Activated T-cell treated with anti-CD3 and anti-CD28 coated beads, Interleukin-2, amount 50 U/mL, for 72 hours (primary cell): Measurements from ENCODE around the gene EXOC4. TPM values are rescaled to one million over a fixed set of nuclear protein-coding genes. Genes with fewer than 3 reads are reported as not detected.
A peak's percentile ranks its signal among the peaks of the same experiment; 100 is the strongest.

Experiments
- ATAC-seq, 2 donors: fragments of 150-1000 bp; cut with Tn5 transposase; replicated peaks in 1 of 2; 2 replicates each; pipeline ENCODE4 v1.10.0; 2021; ENCODE audit warnings: moderate library complexity in 2 of 2, mild to moderate bottlenecking in 1 of 2
- DNase-seq, 2 donors: peaks; one replicate each; pipeline ENCODE4 v3.0.0; 2021 to 2022; ENCODE audit warnings: mixed read lengths in 1 of 2
- H3K27ac Mint-ChIP-seq: one replicate; pipeline ENCODE4 v1.8.0; 2022; ENCODE audit warnings: mild to moderate bottlenecking, moderate library complexity, mixed read lengths
- H3K27me3 Mint-ChIP-seq: one replicate; pipeline ENCODE4 v1.8.0; 2022; ENCODE audit warnings: low read depth, mixed read lengths
- H3K36me3 Mint-ChIP-seq, 2 donors: one replicate each; pipeline ENCODE4 v1.8.0; 2022; ENCODE audit warnings: mixed read lengths in 2 of 2, mild to moderate bottlenecking in 1 of 2; ENCODE audit not compliant: insufficient read depth in 2 of 2
- H3K4me1 Mint-ChIP-seq: one replicate; pipeline ENCODE4 v1.8.0; 2022; ENCODE audit warnings: low read depth, mixed read lengths
- H3K4me3 Mint-ChIP-seq, 2 donors: one replicate each; pipeline ENCODE4 v1.8.0; 2022; ENCODE audit warnings: mild to moderate bottlenecking in 2 of 2, mixed read lengths in 2 of 2, moderate library complexity in 2 of 2
- H3K9me3 Mint-ChIP-seq, 2 donors: one replicate each; pipeline ENCODE4 v1.8.0; 2022; ENCODE audit warnings: mixed read lengths in 2 of 2
- total RNA-seq, 2 donors: library from RNA; stranded (reverse); gene quantifications; one replicate each; pipeline ENCODE4 v1.2.3, GENCODE V29; 2022

Gene EXOC4
- total RNA-seq, 2 donors from 2014 or later = 74.1 to 76.3 TPM

GRCh38 chr7:133829336-133829897, 576.5 kb downstream of the EXOC4 start:
- H3K4me1 Mint-ChIP-seq = peaks cover 3% of the 10 kb centered on the region
- peaks cover 2% of the 10 kb centered on the region in 2 donors for H3K9me3 Mint-ChIP-seq
- ATAC-seq = no peak
- no peak overlapping the region for H3K27ac Mint-ChIP-seq
- H3K4me3 Mint-ChIP-seq = no peak overlapping the region
- H3K27me3 Mint-ChIP-seq = no peaks in the 10 kb centered on the region
- no peak for DNase-seq
- peaks cover 2 to 13% of the 10 kb centered on the region in 2 donors for H3K36me3 Mint-ChIP-seq

GRCh38 chr7:133830081-133830480, 577.2 kb downstream of the EXOC4 start:
- H3K36me3 Mint-ChIP-seq = peaks cover 2 to 13% of the 10 kb centered on the region in 2 donors
- no peak for ATAC-seq
- no peaks in the 10 kb centered on the region for H3K27me3 Mint-ChIP-seq
- no peak for DNase-seq
- no peak overlapping the region for H3K27ac Mint-ChIP-seq
- H3K4me3 Mint-ChIP-seq = no peak overlapping the region
- H3K9me3 Mint-ChIP-seq = peaks cover 2% of the 10 kb centered on the region in 2 donors
- no peaks in the 10 kb centered on the region for H3K4me1 Mint-ChIP-seq

GRCh38 chr7:133836666-133837065, 583.8 kb downstream of the EXOC4 start:
- ATAC-seq (no peak), DNase-seq (no peak)
- Mint-ChIP-seq H3K4me1 (no peaks in the 10 kb centered on the region), H3K27ac (no peak overlapping the region), H3K27me3 (no peaks in the 10 kb centered on the region), H3K36me3 (peaks cover 4 to 5% of the 10 kb centered on the region in 2 donors), H3K4me3 (no peak overlapping the region), H3K9me3 (peaks cover 2% of the 10 kb centered on the region in 2 donors)

- H3K9me3 Mint-ChIP-seq = peaks cover 2% of the 10 kb centered on the region in 2 donors
- H3K36me3 Mint-ChIP-seq = peaks cover 4% of the 10 kb centered on the region in 2 donors
- H3K27ac Mint-ChIP-seq = no peak overlapping the region
- H3K4me1 Mint-ChIP-seq = no peaks in the 10 kb centered on the region
- no peak for DNase-seq
- no peaks in the 10 kb centered on the region for H3K27me3 Mint-ChIP-seq
- no peak overlapping the region for H3K4me3 Mint-ChIP-seq
- no peak for ATAC-seq
Measured at GRCh38 chr7:133837224-133837623, 584.3 kb downstream of the EXOC4 start.

- Mint-ChIP-seq H3K9me3 (peaks cover 2 to 5% of the 10 kb centered on the region in 2 donors), H3K27me3 (no peaks in the 10 kb centered on the region), H3K4me3 (no peak overlapping the region), H3K4me1 (no peaks in the 10 kb centered on the region), H3K27ac (no peak overlapping the region), H3K36me3 (peaks cover 3 to 4% of the 10 kb centered on the region in 2 donors)
- DNase-seq = no peak
- ATAC-seq = no peak
Measured at GRCh38 chr7:133839121-133839520, 586.2 kb downstream of the EXOC4 start.

- no peaks in the 10 kb centered on the region for H3K4me1 Mint-ChIP-seq
Measured at GRCh38 chr7:133843341-133843740, 590.5 kb downstream of the EXOC4 start.

GRCh38 chr7:133845005-133845404, 592.1 kb downstream of the EXOC4 start:
- ATAC-seq (no peak), DNase-seq (no peak)
- H3K36me3 Mint-ChIP-seq = peaks cover 2% of the 10 kb centered on the region in 2 donors
- no peaks in the 10 kb centered on the region for H3K4me1 Mint-ChIP-seq
- H3K4me3 Mint-ChIP-seq = no peak overlapping the region
- no peaks in the 10 kb centered on the region for H3K27me3 Mint-ChIP-seq
- H3K9me3 Mint-ChIP-seq = peaks cover 0 to 7% of the 10 kb centered on the region in 2 donors
- H3K27ac Mint-ChIP-seq = peak overlapping the region; percentile 33

More at GRCh38 chr7:133843341-133843740, 590.5 kb downstream of the EXOC4 start:
- ATAC-seq (no peak), DNase-seq (no peak)
- Mint-ChIP-seq H3K36me3 (peaks cover 3 to 4% of the 10 kb centered on the region in 2 donors), H3K27me3 (no peaks in the 10 kb centered on the region), H3K27ac (no peak overlapping the region), H3K4me3 (no peak overlapping the region), H3K9me3 (peaks cover 2 to 7% of the 10 kb centered on the region in 2 donors)

- H3K4me3 Mint-ChIP-seq = no peak overlapping the region
- ATAC-seq (no peak), DNase-seq (no peak)
- no peaks in the 10 kb centered on the region for H3K27me3 Mint-ChIP-seq
- H3K27ac Mint-ChIP-seq = no peak overlapping the region
- H3K9me3 Mint-ChIP-seq = peaks cover 0 to 7% of the 10 kb centered on the region in 2 donors
- no peaks in the 10 kb centered on the region for H3K4me1 Mint-ChIP-seq
- H3K36me3 Mint-ChIP-seq = no peaks in the 10 kb centered on the region
Measured at GRCh38 chr7:133846203-133846945, 593.5 kb downstream of the EXOC4 start.

- ATAC-seq = no peak
- no peaks in the 10 kb centered on the region for H3K4me1 Mint-ChIP-seq
Measured at GRCh38 chr7:133850497-133851280, 597.8 kb downstream of the EXOC4 start.

GRCh38 chr7:133851411-133851810, 598.5 kb downstream of the EXOC4 start:
- Mint-ChIP-seq H3K27ac (no peak overlapping the region), H3K9me3 (no peaks in the 10 kb centered on the region), H3K4me3 (no peak overlapping the region), H3K36me3 (no peaks in the 10 kb centered on the region), H3K27me3 (no peaks in the 10 kb centered on the region), H3K4me1 (no peaks in the 10 kb centered on the region)
- no peak for ATAC-seq
- no peak for DNase-seq

More at GRCh38 chr7:133850497-133851280, 597.8 kb downstream of the EXOC4 start:
- no peaks in the 10 kb centered on the region for H3K27me3 Mint-ChIP-seq
- H3K9me3 Mint-ChIP-seq = no peaks in the 10 kb centered on the region
- peak overlapping the region; percentile 7 for H3K27ac Mint-ChIP-seq
- no peaks in the 10 kb centered on the region for H3K36me3 Mint-ChIP-seq
- no peak overlapping the region for H3K4me3 Mint-ChIP-seq
- DNase-seq = no peak

GRCh38 chr7:133853706-133854276, 600.9 kb downstream of the EXOC4 start:
- Mint-ChIP-seq H3K4me3 (no peak overlapping the region), H3K27me3 (no peaks in the 10 kb centered on the region), H3K27ac (no peak overlapping the region), H3K9me3 (no peaks in the 10 kb centered on the region), H3K36me3 (peaks cover 0 to under 1% of the 10 kb centered on the region in 2 donors), H3K4me1 (no peaks in the 10 kb centered on the region)
- DNase-seq = peak; percentile 7 to 8
- ATAC-seq = peak; percentile 49 to 54

GRCh38 chr7:133854739-133855138, 601.9 kb downstream of the EXOC4 start:
- H3K27me3 Mint-ChIP-seq = no peaks in the 10 kb centered on the region
- DNase-seq = no peak
- no peaks in the 10 kb centered on the region for H3K9me3 Mint-ChIP-seq
- no peaks in the 10 kb centered on the region for H3K4me1 Mint-ChIP-seq
- peaks cover 0 to 1% of the 10 kb centered on the region in 2 donors for H3K36me3 Mint-ChIP-seq
- peak overlapping the region; percentile 51 for H3K27ac Mint-ChIP-seq
- H3K4me3 Mint-ChIP-seq = no peak overlapping the region
- ATAC-seq = no peak
